A673 (cell line): Measurements from ENCODE around the gene ELP4. TPM values are rescaled to one million over a fixed set of nuclear protein-coding genes. Genes with fewer than 3 reads are reported as not detected.
A peak's percentile ranks its signal among the peaks of the same experiment; 100 is the strongest.

Experiments
- BruUV-seq: library from RNA; stranded (reverse); fragments of 400-500 nt; replicated peaks from 2 replicates; lab custom pipeline; 2021; lab: Mats Ljungman, UMichigan
- CTCF ChIA-PET: fragments of 300-600 bp; sonication (Branson Sonifier 250); formaldehyde crosslinking; loops from one replicate; lab custom pipeline; 2022; ENCODE audit warnings: antibody characterized with exemption; lab: Charles Lee
- POLR2A ChIA-PET: fragments of 300-600 bp; sonication (Branson Sonifier 250); formaldehyde crosslinking; loops from one replicate; lab custom pipeline; 2022; ENCODE audit warnings: antibody characterized with exemption; ENCODE audit not compliant: low non-redundant PET; lab: Charles Lee
- DNase-seq: peaks from one replicate; pipeline ENCODE4 v3.0.0-alpha.2; 2015; ENCODE audit warnings: low spot score
- H3K27ac ChIP-seq: fragments of 200-600 bp; sonication (generic); 2 replicates; pipeline ENCODE4 v1.5.1; 2016; ENCODE audit warnings: mixed run types, low read depth, mild to moderate bottlenecking, mixed read lengths, antibody characterized with exemption, low read length; ENCODE audit not compliant: poor library complexity, severe bottlenecking
- H3K27me3 ChIP-seq: fragments of 200-600 bp; sonication (generic); replicated peaks from 2 replicates; pipeline ENCODE4 v1.6.1; 2017; ENCODE audit warnings: mixed run types, low read depth, mild to moderate bottlenecking, mixed read lengths, antibody characterized with exemption, low read length; ENCODE audit not compliant: insufficient read depth, poor library complexity
- H3K36me3 ChIP-seq: fragments of 200-600 bp; sonication (generic); 2 replicates; pipeline ENCODE4 v1.6.1; 2016; ENCODE audit warnings: mixed run types, mild to moderate bottlenecking, mixed read lengths, antibody characterized with exemption, low read length; ENCODE audit not compliant: insufficient read depth, poor library complexity, severe bottlenecking
- H3K4me1 ChIP-seq: fragments of 200-600 bp; sonication (generic); 2 replicates; pipeline ENCODE4 v1.6.1; 2017; ENCODE audit warnings: mixed run types, mild to moderate bottlenecking, mixed read lengths, antibody characterized with exemption, low read length; ENCODE audit not compliant: insufficient read depth, poor library complexity, severe bottlenecking
- H3K4me3 ChIP-seq: fragments of 200-600 bp; sonication (generic); 2 replicates; pipeline ENCODE4 v1.5.1; 2016; ENCODE audit warnings: low read depth, mixed run types, mild to moderate bottlenecking, mixed read lengths, low read length; ENCODE audit not compliant: poor library complexity, severe bottlenecking
- H3K9me3 ChIP-seq: fragments of 200-600 bp; sonication (generic); 2 replicates; pipeline ENCODE4 v1.6.1; 2016; ENCODE audit warnings: mixed run types, low read depth, mild to moderate bottlenecking, mixed read lengths, antibody characterized with exemption, low read length; ENCODE audit not compliant: poor library complexity, severe bottlenecking
- CTCF ChIP-seq: fragments of 300-800, 200-600 bp; sonication (generic); conservative IDR thresholded peaks from 2 replicates; pipeline ENCODE4 v1.5.1; 2017; ENCODE audit warnings: low read depth, mild to moderate bottlenecking, antibody characterized with exemption, low read length, moderate library complexity, mixed read lengths
- EZH2 ChIP-seq: fragments of 200-600 bp; sonication (generic); IDR thresholded peaks from 2 replicates; pipeline ENCODE4 v1.6.1; 2017; ENCODE audit warnings: borderline replicate concordance, low read depth, mild to moderate bottlenecking, mixed read lengths, antibody characterized with exemption, low read length; ENCODE audit not compliant: poor library complexity, severe bottlenecking
- intact Hi-C: fragments of 100-400 bp; cut with micrococcal nuclease; formaldehyde crosslinking; loops from one replicate; pipeline ENCODE4 v1.10.0; 2022; ENCODE audit not compliant: unreplicated experiment
- total RNA-seq: library from RNA; stranded (reverse); gene quantifications from 2 replicates; pipeline ENCODE4 v1.2.3, GENCODE V29; 2021

Gene ELP4
- total RNA-seq, 1 experiment from 2014 or later, result 49.4 TPM

GRCh38 chr11:31821235-31821764 lies 311.7 kb downstream of the ELP4 start:
- peaks cover 100% of the 10 kb centered on the region for H3K27me3 ChIP-seq
- no TSS peak for BruUV-seq
- no peak for TF ChIP-seq EZH2
- no peak for TF ChIP-seq CTCF
- intact Hi-C loops, result no loop called here
- H3K9me3 ChIP-seq, result no peaks in the 10 kb centered on the region
- H3K36me3 ChIP-seq, result no peaks in the 10 kb centered on the region
- H3K4me1 ChIP-seq, result peaks cover 26% of the 10 kb centered on the region
- H3K4me3 ChIP-seq, result no peak overlapping the region
- no peak for DNase-seq
- no peak overlapping the region for H3K27ac ChIP-seq
- CTCF ChIA-PET, result no interaction called here
- POLR2A ChIA-PET, result no interaction called here

- Histone ChIP-seq H3K27ac (no peak overlapping the region), H3K4me3 (no peak overlapping the region), H3K4me1 (peaks cover 24% of the 10 kb centered on the region), H3K27me3 (peaks cover 100% of the 10 kb centered on the region), H3K9me3 (no peaks in the 10 kb centered on the region), H3K36me3 (no peaks in the 10 kb centered on the region)
- intact Hi-C loops, result no loop called here
- CTCF ChIA-PET, result interaction anchor here (0.7 kb wide), 1 partner anchor 12 kb away, joined by 3 read pairs; no protein-coding TSS in a partner anchor
- POLR2A ChIA-PET, result no interaction called here
- BruUV-seq, result no TSS peak
- no peak for DNase-seq
- no peak for TF ChIP-seq CTCF
- no peak for TF ChIP-seq EZH2
Measured at GRCh38 chr11:31821766-31822165, 312.2 kb downstream of the ELP4 start.

- peak; percentile 58 for DNase-seq
- no peak overlapping the region for H3K4me3 ChIP-seq
- peaks cover 24% of the 10 kb centered on the region for H3K4me1 ChIP-seq
- H3K27ac ChIP-seq, result no peak overlapping the region
- intact Hi-C loops, result no loop called here
- ChIA-PET CTCF (interaction anchor here (0.7 kb wide), 1 partner anchor 11 kb away, joined by 3 read pairs; no protein-coding TSS in a partner anchor), POLR2A (no interaction called here)
- BruUV-seq, result no TSS peak
- no peaks in the 10 kb centered on the region for H3K36me3 ChIP-seq
- peaks cover 100% of the 10 kb centered on the region for H3K27me3 ChIP-seq
- TF ChIP-seq EZH2, result peak; percentile 48
- TF ChIP-seq CTCF, result no peak
- H3K9me3 ChIP-seq, result no peaks in the 10 kb centered on the region
Measured at GRCh38 chr11:31822175-31822926, 312.8 kb downstream of the ELP4 start.
